ENCODE results near the gene DCC.

GRCh38 chr18:53191634-53192033 is 851.6 kb downstream of the DCC start:
- TF ChIP-seq, protein P1, sequence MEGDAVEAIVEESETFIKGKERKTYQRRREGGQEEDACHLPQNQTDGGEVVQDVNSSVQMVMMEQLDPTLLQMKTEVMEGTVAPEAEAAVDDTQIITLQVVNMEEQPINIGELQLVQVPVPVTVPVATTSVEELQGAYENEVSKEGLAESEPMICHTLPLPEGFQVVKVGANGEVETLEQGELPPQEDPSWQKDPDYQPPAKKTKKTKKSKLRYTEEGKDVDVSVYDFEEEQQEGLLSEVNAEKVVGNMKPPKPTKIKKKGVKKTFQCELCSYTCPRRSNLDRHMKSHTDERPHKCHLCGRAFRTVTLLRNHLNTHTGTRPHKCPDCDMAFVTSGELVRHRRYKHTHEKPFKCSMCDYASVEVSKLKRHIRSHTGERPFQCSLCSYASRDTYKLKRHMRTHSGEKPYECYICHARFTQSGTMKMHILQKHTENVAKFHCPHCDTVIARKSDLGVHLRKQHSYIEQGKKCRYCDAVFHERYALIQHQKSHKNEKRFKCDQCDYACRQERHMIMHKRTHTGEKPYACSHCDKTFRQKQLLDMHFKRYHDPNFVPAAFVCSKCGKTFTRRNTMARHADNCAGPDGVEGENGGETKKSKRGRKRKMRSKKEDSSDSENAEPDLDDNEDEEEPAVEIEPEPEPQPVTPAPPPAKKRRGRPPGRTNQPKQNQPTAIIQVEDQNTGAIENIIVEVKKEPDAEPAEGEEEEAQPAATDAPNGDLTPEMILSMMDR (IDR thresholded peaks at IDR 0.05): no peak
- TF ChIP-seq POLR2AphosphoS5 (IDR thresholded peaks at IDR 0.05): no peak
- TF ChIP-seq POLR2A (IDR thresholded peaks at IDR 0.05): no peak
- TF ChIP-seq EP300 (IDR thresholded peaks at IDR 0.05): no peak
